ENCODE data around the gene POLDIP2. TPM values are rescaled to one million over a fixed set of nuclear protein-coding genes. Genes with fewer than 3 reads are reported as not detected.

The POLDIP2 gene
- total RNA-seq, 1 donor from 2014 or later = 57.2 TPM

DNA sequence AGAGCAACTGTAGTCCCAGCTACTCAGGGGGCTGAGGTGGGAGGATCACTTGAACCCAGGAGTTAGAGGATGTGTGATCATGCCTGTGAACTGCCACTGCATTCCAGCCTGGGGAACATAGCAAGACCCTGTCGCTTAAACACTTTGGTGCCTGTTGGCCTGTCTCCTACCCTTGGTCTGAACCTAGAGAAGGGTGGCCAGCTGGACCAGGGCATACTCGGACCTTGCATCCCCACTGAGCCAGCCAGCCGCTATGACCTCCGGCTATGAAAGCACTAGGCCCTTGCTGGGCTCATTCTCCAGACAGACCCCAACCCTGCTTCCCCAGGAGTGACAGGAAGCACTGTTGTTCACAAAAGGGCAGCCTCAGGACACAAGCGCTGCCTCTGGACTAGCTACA is 26.7 kb downstream of the POLDIP2 start:
- no peak for DNase-seq (ENCODE audit: low spot score)

GRCh38 chr17:28328325-28328724 is 29.0 kb downstream of the POLDIP2 start:
- Mint-ChIP-seq H3K36me3 (ENCODE audit: low read depth, unreplicated experiment) (peaks cover 22% of the 10 kb centered on the region), H3K4me3 (ENCODE audit: unreplicated experiment) (no peak overlapping the region), H3K27me3 (ENCODE audit: unreplicated experiment) (peaks cover 3% of the 10 kb centered on the region), H3K27ac (ENCODE audit: unreplicated experiment) (no peak overlapping the region), H3K9me3 (ENCODE audit: unreplicated experiment) (no peaks in the 10 kb centered on the region), H3K4me1 (ENCODE audit: unreplicated experiment) (peaks cover 13% of the 10 kb centered on the region)
- no peak for DNase-seq (ENCODE audit: low spot score)
- TF ChIP-seq, protein P1, sequence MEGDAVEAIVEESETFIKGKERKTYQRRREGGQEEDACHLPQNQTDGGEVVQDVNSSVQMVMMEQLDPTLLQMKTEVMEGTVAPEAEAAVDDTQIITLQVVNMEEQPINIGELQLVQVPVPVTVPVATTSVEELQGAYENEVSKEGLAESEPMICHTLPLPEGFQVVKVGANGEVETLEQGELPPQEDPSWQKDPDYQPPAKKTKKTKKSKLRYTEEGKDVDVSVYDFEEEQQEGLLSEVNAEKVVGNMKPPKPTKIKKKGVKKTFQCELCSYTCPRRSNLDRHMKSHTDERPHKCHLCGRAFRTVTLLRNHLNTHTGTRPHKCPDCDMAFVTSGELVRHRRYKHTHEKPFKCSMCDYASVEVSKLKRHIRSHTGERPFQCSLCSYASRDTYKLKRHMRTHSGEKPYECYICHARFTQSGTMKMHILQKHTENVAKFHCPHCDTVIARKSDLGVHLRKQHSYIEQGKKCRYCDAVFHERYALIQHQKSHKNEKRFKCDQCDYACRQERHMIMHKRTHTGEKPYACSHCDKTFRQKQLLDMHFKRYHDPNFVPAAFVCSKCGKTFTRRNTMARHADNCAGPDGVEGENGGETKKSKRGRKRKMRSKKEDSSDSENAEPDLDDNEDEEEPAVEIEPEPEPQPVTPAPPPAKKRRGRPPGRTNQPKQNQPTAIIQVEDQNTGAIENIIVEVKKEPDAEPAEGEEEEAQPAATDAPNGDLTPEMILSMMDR (IDR thresholded peaks at IDR 0.05; ENCODE audit: unreplicated experiment) = no peak

More for the DNA sequence above, 26.7 kb downstream of the POLDIP2 start:
- Mint-ChIP-seq H3K4me3 (ENCODE audit: unreplicated experiment) (no peak overlapping the region), H3K27ac (ENCODE audit: unreplicated experiment) (no peak overlapping the region), H3K4me1 (ENCODE audit: unreplicated experiment) (peaks cover 30% of the 10 kb centered on the region), H3K9me3 (ENCODE audit: unreplicated experiment) (no peaks in the 10 kb centered on the region), H3K27me3 (ENCODE audit: unreplicated experiment) (peaks cover 11% of the 10 kb centered on the region), H3K36me3 (ENCODE audit: low read depth, unreplicated experiment) (peaks cover 32% of the 10 kb centered on the region)
- TF ChIP-seq, protein P1 (IDR thresholded peaks at IDR 0.05; ENCODE audit: unreplicated experiment) = no peak

DNA sequence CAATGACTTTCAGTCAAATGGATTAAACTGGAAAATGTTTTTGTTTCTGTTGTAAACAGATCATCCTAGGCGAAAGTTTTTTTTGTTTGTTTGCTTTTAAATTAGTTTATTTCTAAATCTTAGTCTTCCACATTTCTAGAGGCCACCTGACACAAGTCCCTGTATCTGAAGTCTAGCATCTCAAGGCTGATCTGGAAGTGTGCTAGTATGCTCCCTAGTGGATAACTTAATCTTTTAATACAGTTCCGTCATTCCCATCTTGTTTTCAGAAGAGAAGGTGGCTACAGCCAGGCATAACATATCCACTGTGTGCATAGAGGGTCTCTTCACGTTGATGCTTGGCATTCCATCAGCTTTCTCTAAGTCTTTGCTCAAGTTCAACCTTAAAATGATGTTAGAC is 29.6 kb downstream of the POLDIP2 start:
- H3K27ac Mint-ChIP-seq (ENCODE audit: unreplicated experiment) = no peak overlapping the region
- no peaks in the 10 kb centered on the region for H3K9me3 Mint-ChIP-seq (ENCODE audit: unreplicated experiment)
- no peak overlapping the region for H3K4me3 Mint-ChIP-seq (ENCODE audit: unreplicated experiment)
- TF ChIP-seq, protein P1 (IDR thresholded peaks at IDR 0.05; ENCODE audit: unreplicated experiment) = no peak
- peaks cover 3% of the 10 kb centered on the region for H3K27me3 Mint-ChIP-seq (ENCODE audit: unreplicated experiment)
- peaks cover 6% of the 10 kb centered on the region for H3K4me1 Mint-ChIP-seq (ENCODE audit: unreplicated experiment)
- DNase-seq (ENCODE audit: low spot score) = no peak
- peaks cover 22% of the 10 kb centered on the region for H3K36me3 Mint-ChIP-seq (ENCODE audit: low read depth, unreplicated experiment)

GRCh38 chr17:28327031-28327607 is 30.2 kb downstream of the POLDIP2 start:
- Mint-ChIP-seq H3K9me3 (ENCODE audit: unreplicated experiment) (no peaks in the 10 kb centered on the region), H3K4me3 (ENCODE audit: unreplicated experiment) (no peak overlapping the region), H3K27ac (ENCODE audit: unreplicated experiment) (no peak overlapping the region), H3K27me3 (ENCODE audit: unreplicated experiment) (no peaks in the 10 kb centered on the region), H3K36me3 (ENCODE audit: low read depth, unreplicated experiment) (peaks cover 22% of the 10 kb centered on the region), H3K4me1 (ENCODE audit: unreplicated experiment) (peaks cover 1% of the 10 kb centered on the region)
- TF ChIP-seq, protein P1 (IDR thresholded peaks at IDR 0.05; ENCODE audit: unreplicated experiment) = no peak
- no peak for DNase-seq (ENCODE audit: low spot score)

GRCh38 chr17:28326114-28326513 is 31.2 kb downstream of the POLDIP2 start:
- no peak overlapping the region for H3K4me3 Mint-ChIP-seq (ENCODE audit: unreplicated experiment)
- DNase-seq (ENCODE audit: low spot score) = no peak
- H3K9me3 Mint-ChIP-seq (ENCODE audit: unreplicated experiment) = no peaks in the 10 kb centered on the region
- TF ChIP-seq, protein P1 (IDR thresholded peaks at IDR 0.05; ENCODE audit: unreplicated experiment) = no peak
- no peak overlapping the region for H3K27ac Mint-ChIP-seq (ENCODE audit: unreplicated experiment)
- peaks cover 17% of the 10 kb centered on the region for H3K36me3 Mint-ChIP-seq (ENCODE audit: low read depth, unreplicated experiment)
- H3K27me3 Mint-ChIP-seq (ENCODE audit: unreplicated experiment) = peaks cover 3% of the 10 kb centered on the region
- peaks cover 7% of the 10 kb centered on the region for H3K4me1 Mint-ChIP-seq (ENCODE audit: unreplicated experiment)

Data from endothelial cell (in vitro differentiated cells).